ENCODE results near the gene FOXD1.
A peak's percentile ranks its signal among the peaks of the same experiment; 100 is the strongest.
"Not testable (repeated sequence)": the region's sequence is repeated elsewhere in the genome, so short reads cannot be mapped to it uniquely, and the experiment has no call there.

FOXD1 gene

GRCh38 chr5:73415617-73416016 is 33.0 kb downstream of the FOXD1 start:
- no peak for DNase-seq (ENCODE audit: low spot score)

GRCh38 chr5:73415171-73415570 is 33.4 kb downstream of the FOXD1 start:
- no peak for DNase-seq (ENCODE audit: low spot score)

GRCh38 chr5:73412597-73412988 is 36.0 kb downstream of the FOXD1 start:
- peak; percentile 97 for DNase-seq (ENCODE audit: low spot score)

- DNase-seq (ENCODE audit: low spot score), result peak; percentile 82
These were observed 36.5 kb downstream of the FOXD1 start for GRCh38 chr5:73411936-73412596.

GRCh38 chr5:73409927-73410326 is 38.6 kb downstream of the FOXD1 start:
- not testable (repeated sequence) for DNase-seq (ENCODE audit: low spot score)

GRCh38 chr5:73405691-73406090 is 42.9 kb downstream of the FOXD1 start:
- no peak for DNase-seq (ENCODE audit: low spot score)

GRCh38 chr5:73399775-73400174 is 48.8 kb downstream of the FOXD1 start:
- DNase-seq (ENCODE audit: low spot score), result no peak

Measured in kidney tubule cell (primary cell).